HG02588 (cell line): ENCODE measurements around the gene SMIM15.

Source experiments
- ATAC-seq: cut with Tn5 transposase; IDR thresholded peaks from one replicate; pipeline ENCODE4 v1.9.1; 2021; ENCODE audit warnings: mild to moderate bottlenecking, moderate library complexity; ENCODE audit not compliant: unreplicated experiment

Gene SMIM15

GRCh38 chr5:61160497-61160896 lies 1.8 kb downstream of the SMIM15 start:
- ATAC-seq: no peak

- no peak for ATAC-seq
These were observed 2.4 kb downstream of the SMIM15 start for GRCh38 chr5:61159836-61160235.

GRCh38 chr5:61159070-61159469 lies 3.2 kb downstream of the SMIM15 start:
- ATAC-seq: no peak

- ATAC-seq: no peak
These were observed 10.4 kb downstream of the SMIM15 start for GRCh38 chr5:61151893-61152292.

- ATAC-seq: no peak
These were observed 13.8 kb downstream of the SMIM15 start for GRCh38 chr5:61148515-61148914.

- ATAC-seq: no peak
These were observed 19.5 kb downstream of the SMIM15 start for GRCh38 chr5:61142811-61143210.

GRCh38 chr5:61142391-61142790 lies 19.9 kb downstream of the SMIM15 start:
- no peak for ATAC-seq

- no peak for ATAC-seq
These were observed 20.5 kb downstream of the SMIM15 start for GRCh38 chr5:61141801-61142200.

- ATAC-seq: no peak
These were observed 22.3 kb downstream of the SMIM15 start for GRCh38 chr5:61139931-61140330.

GRCh38 chr5:61139094-61139873 lies 23.0 kb downstream of the SMIM15 start:
- ATAC-seq: no peak

- ATAC-seq: no peak
These were observed 24.4 kb downstream of the SMIM15 start for GRCh38 chr5:61137835-61138234.

GRCh38 chr5:61132559-61132958 lies 29.7 kb downstream of the SMIM15 start:
- no peak for ATAC-seq

- ATAC-seq: no peak
These were observed 32.0 kb downstream of the SMIM15 start for GRCh38 chr5:61130289-61130688.

GRCh38 chr5:61123145-61123544 lies 39.1 kb downstream of the SMIM15 start:
- no peak for ATAC-seq

GRCh38 chr5:61120534-61120933 lies 41.7 kb downstream of the SMIM15 start:
- no peak for ATAC-seq

- no peak for ATAC-seq
These were observed 43.2 kb downstream of the SMIM15 start for GRCh38 chr5:61119066-61119465.

- no peak for ATAC-seq
These were observed 46.3 kb downstream of the SMIM15 start for GRCh38 chr5:61115968-61116367.

GRCh38 chr5:61114441-61114840 lies 47.8 kb downstream of the SMIM15 start:
- ATAC-seq: no peak
